HS-27A (cell line): ENCODE data around the gene NAGLU.
A peak's percentile ranks its signal among the peaks of the same experiment; 100 is the strongest.

Experiments used
- DNase-seq: peaks from one replicate; pipeline ENCODE4 v3.0.0-alpha.2; 2012; ENCODE audit warnings: low read depth, missing footprints

Gene NAGLU

DNA sequence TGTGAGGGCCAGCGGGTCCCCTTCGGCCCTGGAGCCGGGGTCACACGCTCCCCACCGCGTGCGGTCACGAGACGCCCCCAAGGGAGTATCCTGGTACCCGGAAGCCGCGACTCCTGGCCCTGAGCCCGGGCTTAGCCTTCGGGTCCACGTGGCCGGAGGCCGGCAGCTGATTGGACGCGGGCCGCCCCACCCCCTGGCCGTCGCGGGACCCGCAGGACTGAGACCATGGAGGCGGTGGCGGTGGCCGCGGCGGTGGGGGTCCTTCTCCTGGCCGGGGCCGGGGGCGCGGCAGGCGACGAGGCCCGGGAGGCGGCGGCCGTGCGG, at the start of gene NAGLU:
Gene NAGLU, plus strand, starts transcription at position 194 of the 324 bp plus-strand sequence. Its CDS starts 32 bp downstream, at position 226.
- no peak for DNase-seq

DNA sequence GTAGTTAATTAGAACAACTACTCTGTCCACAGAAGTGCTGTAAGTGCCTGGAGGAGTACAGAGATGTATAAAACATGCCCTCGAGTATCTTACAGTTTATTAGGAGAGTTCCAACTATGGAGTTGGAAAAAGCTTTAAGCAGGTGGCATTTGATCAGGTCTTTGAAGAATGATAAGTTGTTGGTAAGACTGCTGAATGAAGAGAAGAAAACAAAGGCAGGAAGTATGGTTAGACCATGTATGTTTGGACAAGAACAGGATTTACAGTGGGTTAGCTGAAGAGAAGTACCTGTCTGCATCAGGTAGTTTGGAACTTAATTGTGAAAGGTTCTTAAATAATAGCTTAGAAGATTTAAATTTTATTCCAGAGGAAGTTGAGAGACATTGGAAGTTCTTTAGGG, 48.0 kb upstream of the NAGLU start:
- no peak for DNase-seq

DNA sequence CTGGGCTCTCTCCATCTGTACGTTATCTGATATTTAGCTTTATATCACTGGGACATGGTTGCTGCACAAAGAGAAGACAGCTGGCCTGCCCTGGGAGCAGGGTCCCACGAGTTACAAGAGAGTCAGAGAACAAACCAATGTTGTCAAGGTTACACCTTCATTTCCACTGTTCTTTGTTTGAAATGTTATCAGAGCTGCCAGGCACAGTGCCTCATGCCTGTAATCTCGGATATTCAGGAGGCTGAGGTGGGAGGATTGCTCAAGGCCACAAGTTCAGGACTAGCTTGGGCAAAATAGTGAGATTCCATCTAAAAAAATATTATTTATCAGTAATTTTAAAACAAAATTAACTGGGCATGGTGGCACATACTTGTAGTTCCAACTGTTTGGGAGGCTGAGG, 42.7 kb upstream of the NAGLU start:
- no peak for DNase-seq

DNA sequence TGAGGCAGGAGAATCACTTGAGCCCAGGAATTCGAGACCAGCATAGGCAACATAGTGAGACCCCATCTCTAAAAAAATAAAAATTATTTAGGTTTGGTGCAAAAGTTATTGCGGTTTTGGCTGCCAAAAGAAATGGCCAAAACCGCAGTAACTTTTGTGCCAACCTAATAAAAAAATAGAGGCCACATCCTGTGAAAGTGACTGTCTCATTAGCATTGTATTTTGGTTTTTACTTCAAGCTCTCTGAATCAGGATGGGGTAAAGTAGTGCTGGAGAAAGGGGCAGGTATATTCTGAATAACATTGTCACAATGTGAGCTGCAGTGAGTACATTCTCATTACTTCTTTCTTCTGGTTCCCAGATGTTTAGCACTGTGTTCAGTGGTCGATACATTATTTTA, 41.4 kb upstream of the NAGLU start:
- DNase-seq: no peak

DNA sequence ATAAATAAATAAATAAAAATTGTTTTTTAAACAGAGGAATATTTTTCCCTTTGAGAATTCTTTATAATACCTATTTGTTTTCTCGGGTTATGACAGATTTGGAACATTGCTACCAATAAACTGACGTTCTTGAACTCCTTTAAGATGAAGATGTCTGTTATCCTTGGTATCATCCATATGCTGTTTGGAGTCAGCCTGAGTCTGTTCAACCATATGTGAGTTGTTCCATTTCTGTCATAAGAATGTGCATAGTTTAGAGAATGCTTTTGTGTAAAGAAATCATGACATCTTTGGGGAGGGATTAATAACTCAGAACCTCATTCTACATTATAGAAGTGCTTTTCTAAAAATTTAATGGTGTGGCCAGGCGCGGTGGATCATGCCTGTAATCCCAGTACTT, 37.2 kb upstream of the NAGLU start:
- no peak for DNase-seq

DNA sequence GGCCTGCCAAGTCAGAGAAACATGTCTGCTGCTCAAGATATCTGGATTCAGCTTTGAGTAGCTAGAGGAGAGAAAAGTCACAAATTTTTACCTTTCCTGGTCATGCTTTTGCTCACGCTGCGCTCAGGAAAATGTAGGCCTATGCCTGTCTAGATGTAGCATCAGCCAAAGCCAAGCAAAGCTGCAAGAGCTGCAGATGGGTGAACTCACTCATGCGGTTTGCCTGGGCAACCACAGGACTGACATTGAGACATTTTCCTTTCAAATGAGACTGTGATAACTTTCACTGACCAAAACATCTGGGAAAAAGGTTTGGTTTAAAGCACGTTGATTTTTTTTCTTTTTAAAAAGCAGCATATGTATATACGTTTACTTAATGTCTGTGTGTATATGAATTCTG, 34.0 kb upstream of the NAGLU start:
- DNase-seq: no peak

DNA sequence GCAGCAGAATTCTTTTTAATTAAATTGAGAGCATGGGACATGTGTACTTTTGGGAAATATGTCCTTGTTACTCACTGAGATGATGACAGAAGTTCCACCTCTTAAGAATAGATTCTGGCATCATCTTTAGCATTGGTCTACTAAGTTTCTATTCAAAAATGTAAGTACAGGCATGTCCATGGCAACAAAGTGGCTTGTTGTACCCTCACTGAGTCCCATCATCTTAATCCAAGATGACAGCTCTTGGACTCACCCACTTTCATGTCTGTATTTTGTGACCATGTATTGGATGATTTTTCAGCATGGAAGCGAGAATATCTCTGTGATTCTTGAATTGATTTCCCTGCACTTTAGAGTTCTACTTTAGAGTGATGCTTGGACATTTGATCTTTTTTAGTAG, 33.1 kb upstream of the NAGLU start:
- no peak for DNase-seq

DNA sequence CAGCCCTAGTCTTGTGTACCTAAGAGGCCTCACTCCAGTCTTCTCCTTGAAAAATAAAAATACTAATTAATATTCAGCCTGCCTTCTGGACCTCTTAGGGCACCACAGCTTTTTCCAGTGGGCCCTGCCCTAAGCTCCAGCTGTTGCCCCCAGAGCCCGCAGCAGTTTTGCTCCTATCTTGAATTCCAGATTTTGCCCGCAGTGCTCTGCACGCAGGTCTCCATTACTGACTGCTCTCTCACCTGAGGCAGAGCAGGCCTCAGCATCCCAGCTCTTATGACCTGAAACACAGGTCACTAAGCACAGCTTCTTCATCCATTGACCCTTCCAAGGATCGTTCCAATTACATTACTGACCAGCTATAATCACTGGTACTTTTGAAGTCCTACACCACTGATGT, 28.4 kb upstream of the NAGLU start:
- no peak for DNase-seq

DNA sequence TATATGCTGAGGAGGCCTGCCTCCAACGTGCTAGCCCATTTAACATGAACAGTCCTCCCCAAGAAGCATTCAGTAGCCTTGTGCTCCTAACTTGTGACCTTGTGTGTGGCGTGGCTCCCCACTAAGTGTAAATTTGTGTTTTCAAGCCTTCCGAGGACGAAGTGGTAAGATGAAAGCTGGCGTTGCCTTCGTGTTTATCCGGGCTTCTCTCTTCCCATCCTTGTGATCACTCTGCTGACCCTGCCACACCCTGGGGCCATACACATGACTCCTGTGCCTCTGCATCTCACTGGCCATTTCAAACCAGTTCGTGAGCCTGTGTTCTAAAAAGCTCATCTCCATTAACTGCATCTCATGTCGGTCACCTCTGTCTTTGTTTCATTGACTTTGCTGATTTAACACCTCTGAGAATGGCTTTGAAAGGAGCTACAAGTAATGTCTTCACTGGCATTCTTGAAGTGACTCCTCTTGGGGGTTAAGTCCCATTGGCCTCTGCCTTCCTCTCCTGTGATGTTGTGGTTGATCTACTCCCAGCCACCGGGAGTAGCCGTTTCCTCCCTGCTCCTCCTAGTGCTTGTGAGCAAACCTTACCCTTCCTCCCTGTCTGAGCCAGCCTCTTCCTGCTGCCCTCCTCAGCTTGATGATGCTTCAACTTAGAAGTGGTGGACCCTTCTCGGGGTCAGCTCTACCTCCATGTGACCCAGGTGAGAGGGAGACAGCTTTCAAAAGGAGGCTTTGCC, 27.4 kb upstream of the NAGLU start:
- DNase-seq: no peak

DNA sequence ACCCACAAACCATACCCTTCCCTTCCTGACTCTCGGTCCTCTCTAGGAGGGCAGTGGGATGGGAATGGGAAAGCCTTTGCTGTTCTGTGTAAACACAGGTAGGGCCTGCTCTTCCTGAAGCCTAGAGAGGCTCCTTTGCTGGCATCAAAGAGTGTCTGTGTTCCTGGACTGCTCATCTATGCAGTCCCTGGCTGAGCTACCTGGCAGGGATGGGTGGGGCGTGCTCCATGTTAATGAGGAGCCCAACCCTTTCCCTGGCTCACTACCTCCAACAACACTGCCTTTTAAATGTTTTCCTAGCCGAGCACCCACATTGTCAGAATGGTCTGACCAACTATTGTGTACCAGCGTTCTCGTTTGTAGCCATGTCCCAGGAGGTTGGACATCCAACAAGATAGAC, 26.6 kb upstream of the NAGLU start:
- no peak for DNase-seq

DNA sequence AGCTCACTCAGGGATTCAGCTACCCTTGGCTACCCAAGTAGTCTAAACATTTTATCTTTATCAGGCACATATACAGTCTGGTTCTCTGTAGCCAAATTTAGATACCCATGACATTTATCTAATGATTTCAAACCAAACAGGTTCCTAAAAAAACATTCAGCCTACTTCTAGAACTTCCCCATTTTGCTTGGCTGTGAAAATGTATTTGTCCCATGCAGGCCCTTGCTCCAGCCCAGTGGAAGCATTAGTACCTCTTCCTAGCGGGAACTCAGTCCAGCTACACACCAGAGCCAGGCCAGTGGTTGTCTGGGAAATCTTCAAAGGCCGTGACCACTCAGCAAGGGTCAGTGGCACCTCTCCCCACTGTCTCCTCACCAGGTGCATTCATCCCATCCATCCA, 26.2 kb upstream of the NAGLU start:
- DNase-seq: no peak

DNA sequence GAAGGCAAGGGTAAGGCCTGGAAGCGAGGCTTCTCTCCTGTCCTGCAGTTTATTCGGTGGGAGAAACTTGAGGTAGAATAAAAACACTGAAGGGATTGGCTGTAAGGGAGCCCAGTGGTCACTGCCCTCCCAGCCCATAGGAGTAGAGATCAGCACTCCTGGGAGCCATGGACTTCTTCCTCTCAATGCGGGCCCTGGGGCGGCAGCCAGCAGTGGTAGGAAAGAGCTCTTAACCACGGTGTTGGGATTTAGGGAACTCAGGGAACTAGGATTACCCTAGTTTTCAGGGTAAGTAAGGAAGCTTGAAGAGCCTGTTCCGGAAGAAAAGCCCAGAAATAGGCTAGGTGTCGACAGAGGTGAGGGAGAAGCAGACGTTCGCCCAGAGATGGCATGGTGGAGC, 23.8 kb upstream of the NAGLU start:
- no peak for DNase-seq

DNA sequence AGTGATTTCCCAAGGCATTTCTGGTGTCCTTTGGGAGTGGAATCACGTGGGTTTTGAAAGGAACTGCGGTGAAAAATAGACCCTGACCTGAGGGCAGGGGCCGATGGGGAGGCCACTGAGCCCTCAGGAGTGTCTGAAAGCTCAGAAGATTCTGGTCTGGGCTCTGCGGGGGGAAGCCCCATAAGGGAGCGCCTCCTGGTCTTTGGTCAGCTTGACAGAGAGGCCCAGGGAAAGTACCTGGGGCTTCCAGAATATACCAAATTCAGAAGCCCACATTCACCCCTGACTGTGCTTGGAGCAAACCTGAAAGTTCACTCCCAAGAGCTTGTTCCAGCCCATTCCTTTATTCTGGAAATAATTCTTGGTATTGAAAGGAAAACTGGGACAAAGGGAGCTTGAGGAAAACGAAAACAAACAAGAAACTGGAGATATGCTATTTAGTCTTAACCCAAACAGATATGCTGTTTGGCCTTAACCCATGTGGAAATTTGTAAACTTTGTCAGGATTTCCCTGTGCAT, 23.2 kb upstream of the NAGLU start:
- no peak for DNase-seq

DNA sequence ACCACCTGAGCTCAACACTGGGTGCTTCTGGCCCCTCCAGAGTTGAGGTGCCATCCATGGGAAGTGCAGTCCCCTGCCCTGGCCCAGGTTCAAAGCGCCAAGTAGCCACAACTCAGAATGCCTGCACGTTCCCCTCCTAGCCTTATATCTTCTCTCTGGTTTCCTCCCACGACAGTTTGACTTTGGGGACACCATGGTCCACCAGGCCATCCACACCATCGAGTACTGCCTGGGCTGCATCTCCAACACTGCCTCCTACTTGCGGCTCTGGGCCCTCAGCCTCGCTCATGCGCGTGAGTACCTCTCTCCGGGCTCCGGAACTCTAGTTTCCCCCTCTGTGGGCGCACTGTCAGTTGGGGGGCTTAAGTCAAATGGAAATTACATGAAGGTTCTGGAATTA, 22.4 kb upstream of the NAGLU start:
- DNase-seq: no peak

DNA sequence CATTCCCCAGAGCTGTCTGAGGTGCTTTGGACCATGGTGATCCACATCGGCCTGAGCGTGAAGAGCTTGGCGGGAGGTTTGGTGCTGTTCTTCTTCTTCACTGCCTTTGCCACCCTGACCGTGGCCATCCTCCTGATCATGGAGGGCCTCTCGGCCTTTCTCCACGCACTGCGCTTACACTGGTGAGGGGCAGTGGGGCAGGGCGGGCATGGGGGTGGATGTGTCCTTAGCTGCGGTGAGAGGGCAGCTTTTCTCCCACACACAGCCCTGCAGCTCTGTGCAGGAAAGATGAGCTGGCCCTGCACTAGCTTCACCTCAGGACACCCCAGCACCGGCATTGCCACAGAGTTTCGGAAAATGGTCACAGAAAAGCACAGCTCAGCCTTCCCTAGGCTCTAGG, 21.8 kb upstream of the NAGLU start:
- DNase-seq: no peak

DNA sequence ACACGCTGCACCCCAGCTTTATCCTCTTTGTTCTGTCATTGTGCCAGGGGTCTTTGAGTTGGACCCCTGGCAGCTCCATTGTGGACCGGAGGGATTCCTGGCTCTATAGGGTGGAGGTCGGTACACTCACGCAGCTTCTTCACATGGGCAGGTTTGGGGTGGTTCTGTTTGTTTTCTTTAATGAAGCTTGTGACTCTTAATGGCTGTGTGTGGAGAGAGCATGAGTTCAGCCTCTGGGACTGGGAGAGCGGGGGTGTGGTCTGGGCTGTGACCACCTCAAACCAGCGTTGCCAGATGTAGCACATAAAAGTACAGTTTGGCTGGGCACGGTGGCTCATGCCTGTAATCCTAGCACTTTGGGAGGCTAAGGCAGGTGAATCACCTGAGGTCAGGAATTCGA, 21.2 kb upstream of the NAGLU start:
- no peak for DNase-seq

DNA sequence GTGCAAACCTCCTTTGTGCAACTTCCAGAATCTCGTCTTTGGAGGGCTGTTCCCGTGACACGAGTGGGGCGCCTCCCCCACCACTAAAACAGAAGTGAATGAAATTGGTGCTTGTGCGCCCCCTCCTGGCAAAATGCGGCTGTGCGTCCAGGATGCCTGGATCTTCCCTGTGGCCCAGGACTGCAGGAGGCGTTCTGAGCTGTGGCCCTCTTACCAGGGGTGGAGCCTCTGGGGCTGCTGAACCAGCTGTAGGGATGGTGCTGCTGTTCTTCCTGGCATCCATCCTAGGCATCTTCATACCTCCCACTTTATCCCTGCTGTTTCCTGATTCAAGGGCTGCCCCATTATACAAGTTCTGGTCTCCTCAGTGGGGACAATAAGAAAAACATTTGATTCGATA, 18.5 kb upstream of the NAGLU start:
- no peak for DNase-seq

DNA sequence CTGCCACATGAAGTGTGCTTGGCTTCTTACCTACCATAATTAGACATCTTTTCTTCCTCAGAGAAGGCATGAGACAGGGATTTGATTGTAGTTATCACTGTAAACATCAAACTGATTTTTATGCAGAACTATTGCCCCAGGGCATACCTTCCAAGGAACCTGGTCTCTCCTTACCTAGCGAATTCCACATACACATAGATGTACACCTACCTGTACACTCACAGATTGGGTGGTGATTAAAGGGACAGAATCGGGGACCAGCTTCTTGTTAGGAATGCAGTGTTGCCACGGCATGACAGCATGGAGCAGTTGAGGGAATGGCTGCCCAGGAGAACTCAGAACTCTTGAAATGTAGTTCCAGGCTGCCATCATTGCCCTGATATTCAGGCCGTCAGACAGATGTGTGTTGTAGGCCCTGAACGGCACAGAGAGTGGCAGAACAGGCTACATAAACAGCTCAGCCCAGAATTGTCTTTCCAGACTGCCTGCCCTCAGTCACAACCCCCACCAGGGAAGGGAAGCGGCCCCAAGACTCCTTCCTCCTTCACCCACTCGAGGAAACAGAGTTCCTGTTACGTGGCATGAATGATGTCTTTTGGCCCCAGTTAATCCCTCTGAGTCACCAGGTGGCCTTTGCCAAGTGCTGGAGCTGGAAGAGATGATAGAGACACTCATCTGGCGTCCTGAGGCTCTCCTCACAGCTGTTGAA, 17.8 kb upstream of the NAGLU start:
- no peak for DNase-seq

DNA sequence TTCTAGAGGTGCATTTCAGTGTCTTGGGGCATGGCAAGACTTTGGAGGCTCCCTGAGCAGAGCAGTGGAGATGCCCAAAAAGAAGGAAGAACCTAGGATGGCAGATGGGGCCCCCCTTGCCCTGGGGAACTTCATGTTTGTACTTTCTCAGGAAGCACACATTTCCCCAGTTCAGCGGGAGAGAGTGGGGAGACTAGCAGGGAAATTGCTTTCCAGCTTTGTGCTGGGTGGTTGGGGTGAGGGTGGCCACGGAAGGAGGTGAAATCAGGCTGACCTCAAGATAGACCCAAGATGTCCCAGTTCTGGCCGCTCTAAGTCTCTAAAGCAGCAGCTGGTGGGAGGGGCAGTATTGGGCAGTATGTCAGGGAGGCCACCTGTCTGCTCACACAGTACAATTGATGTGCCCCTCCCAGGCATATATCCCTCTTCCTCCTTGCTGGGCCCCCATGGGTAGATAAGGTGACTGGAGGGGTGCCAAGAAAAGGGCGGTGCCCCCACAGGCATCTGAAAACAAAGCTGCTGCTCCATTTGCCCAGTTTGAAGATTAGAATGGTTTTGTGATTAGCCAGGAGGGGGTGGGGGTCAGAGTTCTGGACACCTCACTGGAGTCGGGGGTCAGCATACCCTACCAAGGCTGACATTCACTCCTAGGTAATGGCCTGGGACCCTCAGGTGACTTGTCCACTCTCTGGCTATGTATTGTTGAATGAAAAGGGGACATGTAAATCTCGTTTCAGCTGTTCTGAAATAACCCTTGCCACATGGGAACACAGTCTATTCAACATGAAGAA, 17.1 kb upstream of the NAGLU start:
- no peak for DNase-seq

DNA sequence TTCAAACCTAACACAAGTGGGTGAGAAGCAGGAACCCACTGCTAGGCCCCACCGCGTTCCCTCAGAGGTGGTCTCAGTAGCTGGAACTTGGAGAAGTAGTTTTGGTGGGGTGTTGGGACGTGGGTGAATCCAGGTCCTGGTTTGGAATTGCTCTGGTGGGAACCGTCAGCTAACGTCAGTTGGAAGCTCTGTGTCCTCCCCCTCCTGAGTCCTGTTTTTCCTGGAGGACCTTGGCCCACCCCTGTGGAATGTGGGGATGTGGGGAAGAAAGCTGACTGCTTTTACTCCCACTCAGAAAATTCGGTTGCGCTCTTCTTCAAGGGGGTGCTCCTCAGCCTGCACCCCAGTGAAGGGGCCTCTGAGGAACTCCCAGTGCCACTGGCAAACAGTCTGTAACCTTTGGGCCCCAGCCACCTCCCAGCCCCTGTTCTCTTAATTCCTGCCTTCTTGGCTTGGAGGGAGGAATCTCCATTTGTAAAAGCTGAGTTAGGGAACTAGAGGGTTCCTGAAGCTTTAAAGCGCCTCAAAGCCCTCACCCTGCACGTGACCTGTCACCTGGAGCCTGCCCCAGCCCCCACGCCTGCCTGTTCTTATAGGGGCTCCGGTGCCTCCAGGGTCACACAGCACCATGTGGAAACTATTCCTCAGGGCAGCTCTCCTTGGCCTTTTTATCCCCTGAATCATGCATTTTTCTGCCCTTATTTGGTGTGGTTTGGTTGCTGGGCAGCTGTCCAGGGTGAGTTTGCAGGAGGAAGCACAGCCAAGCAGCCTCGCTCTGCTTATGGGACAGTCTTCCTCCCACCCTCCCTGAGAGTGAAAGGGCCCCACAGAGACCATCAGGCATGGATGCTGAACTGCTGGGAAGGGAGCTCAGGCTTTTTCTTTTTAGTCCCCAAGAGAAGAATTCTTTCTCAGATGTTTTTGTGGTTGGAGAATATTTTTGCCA, 16.2 kb upstream of the NAGLU start:
- peak; percentile 92 for DNase-seq

DNA sequence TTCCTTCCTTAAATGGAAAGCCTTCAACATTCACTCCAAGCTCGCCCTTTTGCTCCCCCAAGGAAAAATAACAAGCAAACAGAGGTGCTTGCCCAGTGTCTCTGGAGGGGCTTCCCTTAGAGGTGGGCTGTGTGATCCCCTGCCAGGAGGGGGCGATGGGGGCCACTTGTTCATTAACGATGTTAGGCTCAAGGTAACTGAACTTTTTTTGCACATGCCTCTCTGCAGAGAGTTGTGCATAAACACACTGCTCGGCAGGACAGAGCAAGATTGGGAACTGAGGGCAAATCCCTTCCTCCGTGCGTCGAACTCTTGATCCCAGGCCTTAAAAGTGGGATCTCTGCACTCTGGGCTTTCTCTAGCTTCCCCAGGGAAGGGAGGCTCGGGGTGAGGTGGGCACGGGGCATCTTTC, 15.5 kb upstream of the NAGLU start:
- DNase-seq: no peak

DNA sequence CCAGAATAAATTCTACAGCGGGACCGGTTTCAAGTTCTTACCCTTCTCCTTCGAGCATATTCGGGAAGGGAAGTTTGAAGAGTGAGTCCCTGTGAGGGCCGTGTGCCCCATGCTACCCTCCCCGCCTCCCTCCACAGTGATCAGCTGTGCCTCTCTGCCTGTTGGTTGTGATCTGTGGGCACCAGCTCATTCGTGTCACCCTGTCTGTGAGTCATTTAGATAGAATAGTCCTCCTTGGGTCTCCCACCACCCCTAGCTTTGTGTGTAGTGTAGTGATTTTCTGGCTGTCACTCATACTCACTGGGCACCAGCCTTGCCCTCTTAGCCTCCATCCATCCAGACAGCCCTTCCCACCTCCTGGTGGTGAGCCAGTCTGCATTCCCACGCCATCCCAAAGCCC, 15.0 kb upstream of the NAGLU start:
- no peak for DNase-seq
